Measurements from ENCODE around the gene FCN3.

GRCh38 chr1:27423709-27424108 lies 49.1 kb upstream of the FCN3 start:
- TF ChIP-seq CTCF (IDR thresholded peaks at IDR 0.05) (no peak), EZH2 (IDR thresholded peaks at IDR 0.05; ENCODE audit: borderline replicate concordance, insufficient read depth, low read depth, low read length, poor library complexity, severe bottlenecking) (no peak)
